NCI-H446 treated with DMSO at 0.1 percent for 48 hours (cell line): ENCODE data around the gene NUP85.
"Not testable (repeated sequence)": the region's sequence is repeated elsewhere in the genome, so short reads cannot be mapped to it uniquely, and the experiment has no call there.

Experiments used
- DNase-seq: peaks from one replicate; lab custom pipeline; 2025; lab: John Stamatoyannopoulos, UW

NUP85 gene, protein sequence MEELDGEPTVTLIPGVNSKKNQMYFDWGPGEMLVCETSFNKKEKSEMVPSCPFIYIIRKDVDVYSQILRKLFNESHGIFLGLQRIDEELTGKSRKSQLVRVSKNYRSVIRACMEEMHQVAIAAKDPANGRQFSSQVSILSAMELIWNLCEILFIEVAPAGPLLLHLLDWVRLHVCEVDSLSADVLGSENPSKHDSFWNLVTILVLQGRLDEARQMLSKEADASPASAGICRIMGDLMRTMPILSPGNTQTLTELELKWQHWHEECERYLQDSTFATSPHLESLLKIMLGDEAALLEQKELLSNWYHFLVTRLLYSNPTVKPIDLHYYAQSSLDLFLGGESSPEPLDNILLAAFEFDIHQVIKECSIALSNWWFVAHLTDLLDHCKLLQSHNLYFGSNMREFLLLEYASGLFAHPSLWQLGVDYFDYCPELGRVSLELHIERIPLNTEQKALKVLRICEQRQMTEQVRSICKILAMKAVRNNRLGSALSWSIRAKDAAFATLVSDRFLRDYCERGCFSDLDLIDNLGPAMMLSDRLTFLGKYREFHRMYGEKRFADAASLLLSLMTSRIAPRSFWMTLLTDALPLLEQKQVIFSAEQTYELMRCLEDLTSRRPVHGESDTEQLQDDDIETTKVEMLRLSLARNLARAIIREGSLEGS

GRCh38 chr17:75205037-75205792 is at the start of gene NUP85:
NUP85 (plus strand) TSS chr17:75205679; CDS start chr17:75205762, 83 bp downstream.
- peak; percentile 90 for DNase-seq

DNA sequence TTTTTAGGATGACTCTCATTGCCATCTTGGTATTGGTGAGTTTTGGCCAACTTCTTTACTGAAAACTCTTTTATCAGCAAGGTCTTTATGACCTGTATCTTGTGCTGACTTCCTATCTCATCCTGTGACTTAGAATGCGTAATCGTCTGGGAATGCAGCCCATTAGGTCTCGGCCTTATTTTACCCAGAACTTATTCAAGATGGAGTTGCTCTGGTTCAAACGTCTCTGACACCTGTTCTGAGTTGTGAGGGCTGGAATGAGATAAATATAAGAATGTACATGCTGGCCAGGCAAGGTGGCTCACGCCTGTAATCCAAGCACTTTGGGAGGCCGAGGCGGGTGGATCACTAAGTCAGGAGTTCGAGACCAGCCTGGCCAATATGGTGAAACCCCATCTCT is 47.0 kb upstream of the NUP85 start:
- not testable (repeated sequence) for DNase-seq

GRCh38 chr17:75159196-75160031 is 46.1 kb upstream of the NUP85 start:
- no peak for DNase-seq

DNA sequence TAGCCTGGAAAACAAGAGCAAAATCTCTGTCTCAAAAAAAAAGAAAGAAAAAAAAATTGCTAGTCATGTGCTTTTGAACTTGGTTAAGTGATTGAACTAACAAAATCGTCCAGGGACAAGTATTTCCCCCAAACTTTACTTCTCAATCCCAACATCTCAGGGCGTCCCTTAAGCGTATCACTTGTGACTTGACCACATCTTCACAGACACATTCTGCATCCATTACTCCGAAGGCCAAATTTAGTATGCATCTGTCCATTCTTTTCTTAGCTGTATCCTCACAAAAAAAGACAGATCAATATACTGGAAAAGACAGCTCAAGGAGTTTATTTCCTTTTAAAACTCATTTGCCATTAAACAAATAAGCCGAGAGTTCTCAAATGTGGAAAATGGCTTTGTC is 45.3 kb upstream of the NUP85 start:
- no peak for DNase-seq

DNA sequence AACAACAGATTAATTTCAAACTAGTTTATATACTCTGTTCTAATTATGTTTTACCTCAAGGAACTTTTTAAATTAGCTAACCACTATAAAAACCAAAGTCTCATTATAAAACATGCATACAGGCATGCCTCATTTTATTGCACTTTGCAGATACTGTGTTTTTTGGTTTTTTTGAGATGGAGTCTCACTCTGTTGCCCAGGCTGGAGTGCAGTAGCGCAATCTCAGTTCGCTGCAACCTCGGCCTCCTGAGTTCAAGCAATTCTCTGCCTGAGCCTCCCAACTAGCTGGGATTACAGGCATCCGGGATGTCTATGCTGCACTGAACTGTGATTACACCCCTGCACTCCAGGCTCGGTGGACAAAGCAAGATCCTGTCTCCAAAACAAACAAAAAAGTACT is 42.4 kb upstream of the NUP85 start:
- DNase-seq = no peak

GRCh38 chr17:75164606-75165005 is 40.9 kb upstream of the NUP85 start:
- not testable (repeated sequence) for DNase-seq

GRCh38 chr17:75168998-75169397 is 36.5 kb upstream of the NUP85 start:
- DNase-seq = no peak

DNA sequence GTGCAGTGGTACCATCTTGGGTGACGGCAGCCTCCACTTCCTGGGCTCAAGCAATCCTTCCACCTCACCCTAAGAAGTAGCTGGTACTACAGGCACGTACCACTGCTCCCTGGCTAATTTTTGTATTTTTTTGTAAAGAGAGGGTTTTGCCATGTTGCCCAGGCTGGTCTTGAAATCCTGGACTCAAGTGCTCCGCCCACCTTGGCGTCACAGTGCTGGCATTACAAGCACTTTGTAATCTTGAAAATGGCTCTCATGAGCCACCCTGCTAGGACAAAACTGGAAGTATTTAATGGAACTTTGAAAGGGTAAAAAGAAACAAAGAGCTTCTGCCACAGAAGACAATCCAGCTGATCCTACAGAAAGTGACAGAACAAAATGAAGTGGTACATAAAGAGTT is 32.0 kb upstream of the NUP85 start:
- DNase-seq = no peak

GRCh38 chr17:75174996-75175395 is 30.5 kb upstream of the NUP85 start:
- no peak for DNase-seq

GRCh38 chr17:75176625-75177024 is 28.9 kb upstream of the NUP85 start:
- DNase-seq = no peak

DNA sequence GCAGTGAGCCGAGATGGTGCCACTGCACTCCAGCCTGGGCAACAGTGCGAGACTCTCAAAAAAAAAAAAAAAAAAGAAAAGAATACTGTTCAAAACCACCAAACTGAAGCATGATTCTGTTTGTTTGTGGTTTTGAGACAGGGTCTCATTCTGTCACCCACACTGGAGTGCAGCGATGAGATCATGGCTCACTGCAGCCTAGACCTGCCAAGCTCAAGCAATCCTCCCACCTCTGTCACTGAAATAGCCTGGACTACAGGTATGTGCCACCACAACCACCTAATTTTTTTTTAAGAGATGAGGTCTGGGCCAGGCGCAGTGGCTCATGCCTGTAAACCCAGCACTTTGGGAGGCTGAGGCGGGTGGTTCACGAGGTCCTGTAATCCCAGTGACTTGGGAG is 27.0 kb upstream of the NUP85 start:
- no peak for DNase-seq

DNA sequence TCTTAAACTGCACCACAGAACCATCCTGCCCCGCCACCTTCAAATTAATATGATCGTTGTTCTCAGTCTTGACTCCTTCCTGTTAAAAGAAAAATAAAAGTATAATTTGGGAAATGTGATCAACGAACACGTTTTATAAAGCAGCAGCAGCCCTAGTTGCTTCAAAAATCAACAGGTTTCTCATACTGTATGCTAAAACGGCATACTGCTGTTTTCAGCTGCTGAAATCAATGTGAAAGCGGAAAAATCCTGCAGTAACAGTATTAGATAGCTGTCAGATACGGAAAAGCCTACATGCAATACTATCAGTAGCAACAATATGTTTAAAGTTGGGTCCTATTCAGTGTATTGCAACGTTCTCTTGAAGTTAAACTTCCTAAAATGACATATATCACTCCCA is 24.4 kb upstream of the NUP85 start:
- no peak for DNase-seq

- DNase-seq = no peak
These were observed 23.7 kb upstream of the NUP85 start for GRCh38 chr17:75181608-75182318.

GRCh38 chr17:75182319-75182568 is 23.2 kb upstream of the NUP85 start:
- no peak for DNase-seq

DNA sequence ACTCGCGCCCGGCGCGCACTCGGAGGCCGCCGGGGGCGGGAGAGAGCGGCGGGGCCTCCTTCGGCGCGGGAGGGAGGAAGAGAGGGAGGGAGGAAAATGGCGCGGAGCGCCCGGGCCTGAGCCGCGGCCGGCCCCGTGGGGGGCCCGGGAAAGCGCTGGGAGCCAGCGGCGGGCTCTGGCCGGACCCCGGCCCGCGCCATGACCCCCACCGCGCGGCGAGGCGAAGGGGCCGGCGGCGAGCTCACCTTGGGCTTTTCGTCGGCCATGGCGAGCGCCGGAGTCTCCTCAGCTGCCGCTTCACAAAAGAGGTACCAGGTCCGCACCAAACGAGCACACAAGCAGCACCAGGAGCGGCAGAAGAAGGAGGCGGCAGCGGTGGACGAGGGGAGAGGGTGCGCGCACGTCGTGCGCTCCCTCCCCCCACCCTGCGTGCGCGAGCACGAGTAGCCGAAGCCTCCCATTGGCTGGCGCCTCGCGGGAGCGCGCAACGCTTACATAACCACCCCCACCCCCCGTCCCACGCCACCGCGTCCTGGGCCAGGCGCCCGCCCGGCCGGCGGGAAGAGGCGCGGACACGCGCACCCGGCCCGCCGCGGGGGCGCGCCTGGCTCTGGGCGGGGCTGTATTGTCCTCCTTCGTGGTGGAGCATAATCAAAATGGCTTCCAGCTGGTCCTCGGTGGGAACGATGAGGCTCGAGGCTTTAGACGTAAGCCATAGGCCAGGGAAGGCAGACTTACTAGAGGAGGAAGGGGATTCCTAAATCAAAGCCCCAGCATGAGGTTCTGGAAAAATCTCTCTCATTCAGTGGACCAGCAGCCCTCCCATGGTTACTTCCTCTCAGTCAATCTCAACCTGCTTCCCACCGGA is 22.7 kb upstream of the NUP85 start, which contains the start of gene SUMO2:
TSS of gene SUMO2 (minus strand) at position 391 of the 868 bp plus-strand sequence. CDS start at position 266, 125 bp downstream.
- DNase-seq = peak; percentile 84

DNA sequence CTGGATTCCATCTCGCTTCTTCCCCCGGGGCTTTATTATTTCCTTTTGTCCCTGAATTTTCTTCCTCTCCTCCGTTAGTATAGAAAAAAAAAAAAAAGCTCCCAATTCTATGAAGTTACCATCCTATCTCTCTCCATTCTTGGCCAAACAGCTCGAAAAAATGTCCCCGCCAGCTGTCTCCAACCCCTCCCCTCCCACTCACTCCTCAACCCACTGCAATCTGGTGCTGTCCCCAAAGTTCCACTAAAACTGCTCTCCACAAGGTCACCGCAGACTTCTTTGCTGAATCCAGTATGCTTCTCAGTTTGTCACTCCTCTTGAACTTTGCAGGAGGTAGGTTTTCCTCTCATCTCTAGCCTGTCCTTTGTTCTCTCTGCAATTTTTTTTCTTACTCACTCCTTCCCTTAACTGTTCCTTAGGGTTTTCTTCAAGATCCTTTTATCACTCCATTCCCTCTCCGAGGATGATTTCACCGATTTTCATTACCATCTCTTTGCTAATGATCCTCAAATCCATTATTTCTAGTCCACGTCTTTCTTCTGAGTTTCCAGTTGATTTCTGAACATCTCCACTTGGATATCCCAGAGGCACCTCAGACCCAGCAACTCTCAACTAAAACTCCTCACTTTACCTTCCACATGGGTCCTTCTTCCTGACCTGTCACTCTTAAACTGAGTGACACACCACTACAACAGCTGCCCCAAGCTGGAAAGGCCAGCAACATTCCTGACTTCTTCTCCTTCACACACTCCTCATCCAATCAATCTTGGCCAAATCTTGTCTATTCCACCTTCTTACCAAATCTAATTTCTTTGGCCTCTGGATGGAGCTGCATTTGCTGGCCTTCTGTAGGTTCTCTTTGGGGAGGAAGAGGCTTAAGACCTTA is 21.2 kb upstream of the NUP85 start:
- DNase-seq = no peak

DNA sequence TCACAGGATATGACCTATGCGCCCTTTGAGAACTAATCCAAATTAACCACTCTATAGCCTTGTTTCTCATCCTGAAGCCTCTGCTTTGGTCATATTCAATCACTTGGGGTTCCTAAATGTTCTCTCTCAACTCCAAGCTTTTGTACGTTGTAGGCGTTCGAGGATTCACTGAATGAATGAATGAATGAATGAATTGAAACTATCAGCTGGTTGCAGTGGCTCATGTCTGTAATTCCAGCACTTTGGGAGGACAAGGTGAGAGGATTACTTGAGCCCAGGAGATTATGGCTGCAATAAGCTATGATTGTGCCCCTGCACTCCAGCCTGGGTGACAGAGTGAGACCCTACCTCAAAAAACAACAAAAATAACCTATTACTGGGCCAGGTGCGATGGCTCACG is 16.9 kb upstream of the NUP85 start:
- DNase-seq = no peak

DNA sequence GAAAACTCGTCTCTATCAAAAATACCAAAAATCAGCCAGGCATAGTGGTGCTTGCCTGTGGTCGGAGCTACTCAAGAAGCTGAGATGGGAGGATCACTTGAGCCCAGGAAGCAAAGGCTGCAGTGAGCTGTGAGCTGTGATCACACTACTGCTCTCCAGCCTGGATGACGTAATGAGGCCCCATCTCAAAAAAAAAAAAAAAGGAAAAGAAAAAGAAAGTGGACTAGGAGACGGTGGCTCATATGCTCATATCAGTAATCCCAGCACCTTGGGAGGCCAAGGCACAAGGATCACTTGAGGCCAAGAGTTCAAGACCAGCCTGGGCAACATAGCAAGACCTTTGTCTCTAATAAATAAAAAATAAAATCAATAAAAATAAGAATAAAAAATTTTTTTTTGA is 13.9 kb upstream of the NUP85 start:
- no peak for DNase-seq

DNA sequence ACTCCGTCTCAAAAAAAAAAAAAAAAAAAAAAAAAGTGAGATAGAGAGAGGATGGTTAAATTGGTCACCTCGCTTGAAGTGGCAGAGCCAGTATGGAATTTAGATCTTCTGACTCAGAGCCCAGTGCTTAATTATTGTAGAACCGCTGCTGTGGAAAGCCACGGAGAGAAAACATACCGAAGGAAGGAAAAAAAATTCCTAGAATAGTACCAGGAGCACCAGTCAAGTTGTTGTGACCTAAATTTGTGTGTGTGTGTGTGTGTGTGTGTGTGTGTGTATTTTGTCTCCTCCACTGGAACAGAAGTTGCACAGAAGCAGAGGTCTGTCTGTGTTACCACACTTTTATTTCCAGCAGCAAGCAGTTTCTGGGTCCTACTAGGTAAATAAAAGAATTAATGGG is 10.6 kb upstream of the NUP85 start:
- no peak for DNase-seq
